Upper lobe of left lung (tissue), 6 donors: ENCODE measurements around the gene CYLD. TPM values are rescaled to one million over a fixed set of nuclear protein-coding genes. Genes with fewer than 3 reads are reported as not detected.
A peak's percentile ranks its signal among the peaks of the same experiment; 100 is the strongest.

Source experiments
- ATAC-seq, 2 donors: fragments of 200-7000 bp; cut with Tn5 transposase; one replicate each; pipeline ENCODE4 v1.9.1; 2022; ENCODE audit warnings: mild to moderate bottlenecking in 2 of 2, moderate library complexity in 2 of 2; ENCODE audit not compliant: low FRiP score in 2 of 2
- DNase-seq, 2 donors: peaks; one replicate each; pipeline ENCODE4 v3.0.0-alpha.2; 2019 to 2020
- H3K27ac ChIP-seq, 4 donors: fragments of 200-600 bp; sonication (generic); one replicate each; pipeline ENCODE4 v1.5.1; 2016 to 2019
- H3K27me3 ChIP-seq, 4 donors: fragments of 200-600 bp; sonication (generic); one replicate each; pipeline ENCODE4 v1.5.1; 2017 to 2019
- H3K36me3 ChIP-seq, 4 donors: fragments of 200-600 bp; sonication (generic); one replicate each; pipeline ENCODE4 v1.5.1; 2016 to 2019
- H3K4me1 ChIP-seq, 4 donors: fragments of 200-600 bp; sonication (generic); one replicate each; pipeline ENCODE4 v1.5.1; 2018 to 2019
- H3K4me3 ChIP-seq, 4 donors: fragments of 200-600 bp; sonication (generic); one replicate each; pipeline ENCODE4 v1.5.1; 2017 to 2019; ENCODE audit warnings: mild to moderate bottlenecking in 2 of 4, moderate library complexity in 1 of 4
- H3K9me3 ChIP-seq, 4 donors: fragments of 200-600 bp; sonication (generic); one replicate each; pipeline ENCODE4 v1.5.1; 2018 to 2019
- CTCF ChIP-seq, 6 experiments: fragments of 450-650 bp in 4 of 6; fragments of 200-600 bp in 2 of 6; sonication (generic) in 2 of 6; IDR thresholded peaks; one replicate each; pipeline ENCODE4 v1.5.1; 2016 to 2019; ENCODE audit warnings: antibody characterized with exemption in 6 of 6
- EP300 ChIP-seq, 4 donors: sonication (generic); formaldehyde crosslinking; IDR thresholded peaks; one replicate each; pipeline ENCODE4 v1.5.1; 2017; ENCODE audit warnings: antibody characterized with exemption in 4 of 4, control low read depth in 2 of 4
- POLR2A ChIP-seq, 4 donors: fragments of 450-650 bp; IDR thresholded peaks; one replicate each; pipeline ENCODE4 v1.5.1; 2016 to 2017; ENCODE audit warnings: antibody characterized with exemption in 4 of 4, mild to moderate bottlenecking in 2 of 4
- POLR2AphosphoS5 ChIP-seq, 2 donors: sonication (generic); formaldehyde crosslinking; IDR thresholded peaks; one replicate each; pipeline ENCODE4 v1.5.1; 2017; ENCODE audit warnings: antibody characterized with exemption in 2 of 2
- whole genome bisulfite sequencing, 2 donors: methylation state at CpG; one replicate each; pipeline ENCODE4 v1.1.5; 2017 to 2018; 5-methylcytosine and 5-hydroxymethylcytosine counted together
- total RNA-seq, 6 donors: library from RNA; depleted of rRNA in 4 of 6; stranded (reverse); fragments of >200 nt in 4 of 6; gene quantifications; one replicate each; pipeline versions ENCODE4 v1.1.0 to v1.2.1, GENCODE V29; 2016 to 2021
- donor health status: DM: no; HTN: no; CAD: no; lungs with moderate emphysema.
- donor health status: DM: no; HTN: yes; CAD: no; lungs with severe emphysema.

Gene CYLD
- total RNA-seq, 6 donors from 2014 or later, result 25.5 to 72.1 (median 46.1) TPM

DNA sequence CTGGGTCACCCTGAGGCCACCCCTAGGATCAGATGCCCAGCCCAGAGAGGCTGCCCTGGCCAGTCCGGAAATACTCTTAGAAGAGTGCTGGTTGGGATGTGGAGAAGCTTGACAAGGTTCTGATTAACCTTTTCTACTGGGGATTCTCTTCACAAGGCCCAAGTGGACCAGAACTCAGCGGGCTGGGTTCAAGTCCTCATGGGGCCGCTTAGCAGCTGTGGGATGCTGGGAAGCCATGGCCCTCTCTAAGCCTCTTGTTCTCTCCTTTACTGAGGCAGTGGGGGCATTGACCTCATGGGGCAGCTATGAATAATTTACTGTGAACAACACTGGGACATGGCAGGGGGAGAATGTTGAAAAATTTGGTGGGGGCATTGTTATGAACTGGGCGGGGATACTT is 92.8 kb downstream of the CYLD start:
- no peak for TF ChIP-seq EP300 (IDR thresholded peaks at IDR 0.05)
- TF ChIP-seq POLR2A (IDR thresholded peaks at IDR 0.05), result no peak
- no peak for TF ChIP-seq POLR2AphosphoS5 (IDR thresholded peaks at IDR 0.05)
- no peak for TF ChIP-seq CTCF (IDR thresholded peaks at IDR 0.05)
- 86 to 98% methylated on average over 3 to 4 of the region's 4 CpGs for WGBS, 2 donors
- no peak for DNase-seq

GRCh38 chr16:50835358-50836060 is 93.6 kb downstream of the CYLD start:
- Histone ChIP-seq H3K4me3 (no peak overlapping the region), H3K9me3 (no peaks in the 10 kb centered on the region), H3K4me1 (no peaks in the 10 kb centered on the region), H3K36me3 (no peaks in the 10 kb centered on the region), H3K27me3 (no peaks in the 10 kb centered on the region), H3K27ac (no peak overlapping the region)
- 69 to 72% methylated on average over 9 to 10 of the region's 10 CpGs for WGBS, 2 donors
- TF ChIP-seq EP300 (IDR thresholded peaks at IDR 0.05) (no peak), CTCF (IDR thresholded peaks at IDR 0.05) (no peak), POLR2A (IDR thresholded peaks at IDR 0.05) (no peak), POLR2AphosphoS5 (IDR thresholded peaks at IDR 0.05) (no peak)
- DNase-seq (no peak), ATAC-seq (no peak)

More for the DNA sequence above, 92.8 kb downstream of the CYLD start:
- Histone ChIP-seq H3K4me3 (no peak overlapping the region), H3K4me1 (no peaks in the 10 kb centered on the region), H3K27ac (no peak overlapping the region), H3K9me3 (no peaks in the 10 kb centered on the region), H3K27me3 (no peaks in the 10 kb centered on the region), H3K36me3 (no peaks in the 10 kb centered on the region)
- peak in 1 of 2 donors; percentile 21 for ATAC-seq

DNA sequence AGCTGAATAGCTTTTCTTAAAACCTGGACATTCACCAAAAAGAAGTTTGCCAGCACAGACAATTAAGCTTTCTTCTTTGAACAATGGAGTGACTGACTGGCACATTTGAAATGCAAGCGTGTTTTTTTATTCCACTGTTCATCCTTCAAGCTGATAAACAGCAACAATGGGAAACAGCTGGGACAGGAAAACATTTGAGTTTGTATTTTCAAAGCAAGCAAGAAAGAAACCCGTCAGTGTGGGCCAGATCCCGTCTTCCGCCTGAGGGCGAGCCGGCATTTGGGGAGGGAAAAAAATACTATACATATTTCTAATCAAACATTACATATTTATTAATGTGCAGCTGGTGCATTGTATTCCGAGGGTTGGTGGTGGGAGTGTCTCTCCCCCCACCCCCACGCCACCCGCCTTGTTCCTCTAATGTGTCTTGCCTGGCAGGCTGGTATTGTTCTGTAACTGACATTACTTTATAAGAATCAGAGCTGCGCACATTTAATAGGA is 94.3 kb downstream of the CYLD start:
- 60 to 63% methylated on average over 10 of the region's 10 CpGs for WGBS, 2 donors
- H3K4me3 ChIP-seq, result no peak overlapping the region
- TF ChIP-seq CTCF (IDR thresholded peaks at IDR 0.05), result no peak
- TF ChIP-seq EP300 (IDR thresholded peaks at IDR 0.05), result no peak
- no peak for TF ChIP-seq POLR2A (IDR thresholded peaks at IDR 0.05)
- no peak for TF ChIP-seq POLR2AphosphoS5 (IDR thresholded peaks at IDR 0.05)
- no peaks in the 10 kb centered on the region for H3K9me3 ChIP-seq
- ATAC-seq, result no peak
- H3K27ac ChIP-seq, result no peak overlapping the region
- DNase-seq, result no peak
- peaks cover 0 to 4% (median 3%) of the 10 kb centered on the region in 4 donors for H3K4me1 ChIP-seq
- H3K36me3 ChIP-seq, result no peaks in the 10 kb centered on the region
- no peaks in the 10 kb centered on the region for H3K27me3 ChIP-seq

- Histone ChIP-seq H3K4me3 (no peak overlapping the region), H3K27ac (no peak overlapping the region), H3K27me3 (peaks cover 0 to 8% (median 0%) of the 10 kb centered on the region in 4 donors), H3K36me3 (no peaks in the 10 kb centered on the region), H3K9me3 (no peaks in the 10 kb centered on the region), H3K4me1 (peaks cover 0 to 10% (median 5%) of the 10 kb centered on the region in 4 donors)
- TF ChIP-seq EP300 (IDR thresholded peaks at IDR 0.05) (no peak), POLR2A (IDR thresholded peaks at IDR 0.05) (no peak)
- ATAC-seq (no peak), DNase-seq (no peak)
- WGBS, 2 donors, result 92 to 93% methylated on average over 2 of the region's 2 CpGs
These were observed 95.4 kb downstream of the CYLD start for GRCh38 chr16:50837324-50837723.

DNA sequence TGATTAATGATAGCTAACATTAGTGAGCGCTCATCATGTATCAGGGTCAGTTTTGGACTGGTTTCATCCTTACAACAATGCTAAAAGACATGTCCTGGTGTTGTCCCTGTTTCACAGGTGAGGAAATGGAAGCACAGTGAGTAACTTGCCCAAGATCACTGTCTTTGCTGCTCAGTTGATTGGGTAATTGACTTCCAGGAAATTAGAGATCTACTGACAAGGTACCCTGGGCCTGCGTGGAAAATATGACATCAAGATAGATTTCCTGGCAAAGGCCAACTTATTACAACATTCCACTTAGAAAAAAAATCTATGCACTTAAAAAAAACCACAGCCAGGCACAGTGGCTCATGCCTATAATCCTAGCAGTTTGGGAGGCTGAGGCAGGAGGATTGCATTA is 96.3 kb downstream of the CYLD start:
- Histone ChIP-seq H3K36me3 (no peaks in the 10 kb centered on the region), H3K27ac (no peak overlapping the region), H3K4me3 (no peak overlapping the region), H3K4me1 (peaks cover 0 to 10% (median 5%) of the 10 kb centered on the region in 4 donors), H3K27me3 (peaks cover 0 to 8% (median 0%) of the 10 kb centered on the region in 4 donors), H3K9me3 (no peaks in the 10 kb centered on the region)
- TF ChIP-seq POLR2A (IDR thresholded peaks at IDR 0.05), result no peak
- no peak for TF ChIP-seq POLR2AphosphoS5 (IDR thresholded peaks at IDR 0.05)
- TF ChIP-seq EP300 (IDR thresholded peaks at IDR 0.05), result no peak
- no peak for TF ChIP-seq CTCF (IDR thresholded peaks at IDR 0.05)
- ATAC-seq (no peak), DNase-seq (no peak)
- WGBS, 2 donors, result 54 to 64% methylated on average over 2 of the region's 2 CpGs
